Osteoblast (primary cell): ENCODE data around the gene DTNB. TPM values are rescaled to one million over a fixed set of nuclear protein-coding genes. Genes with fewer than 3 reads are reported as not detected.

ENCODE experiments used
- DNase-seq: peaks from one replicate; pipeline ENCODE4 v3.0.0; 2011; ENCODE audit warnings: low spot score, mixed read lengths; ENCODE audit not compliant: insufficient read length; ENCODE audit errors: missing footprints
- H2AFZ ChIP-seq: 2 replicates; pipeline ENCODE4 v1.6.0; 2011; ENCODE audit warnings: mild to moderate bottlenecking, low read length
- H3K27ac ChIP-seq: 2 replicates; pipeline ENCODE4 v1.5.1; 2011; ENCODE audit warnings: mild to moderate bottlenecking, low read depth, low read length, moderate library complexity
- H3K27me3 ChIP-seq: 2 replicates; pipeline ENCODE4 v1.6.0; 2012; ENCODE audit warnings: mild to moderate bottlenecking, control low read depth, inconsistent platforms, low read length, moderate library complexity; ENCODE audit not compliant: insufficient read depth
- H3K36me3 ChIP-seq: 2 replicates; pipeline ENCODE4 v1.5.1; 2011; ENCODE audit warnings: mild to moderate bottlenecking, low read length, control low read depth, moderate library complexity; ENCODE audit not compliant: insufficient read depth
- H3K4me1 ChIP-seq: 2 replicates; pipeline ENCODE4 v1.5.1; 2011; ENCODE audit warnings: mild to moderate bottlenecking, low read length, control low read depth, moderate library complexity; ENCODE audit not compliant: insufficient read depth
- H3K4me2 ChIP-seq: 2 replicates; pipeline ENCODE4 v1.6.0; 2011; ENCODE audit warnings: mild to moderate bottlenecking, low read length; ENCODE audit not compliant: insufficient read depth
- H3K4me3 ChIP-seq: fragments of 200-600 bp; sonication (generic); 3 replicates; pipeline ENCODE4 v1.5.1; 2012; ENCODE audit warnings: mild to moderate bottlenecking, low read length, inconsistent platforms; ENCODE audit not compliant: insufficient read depth
- H3K79me2 ChIP-seq: 2 replicates; pipeline ENCODE4 v1.6.0; 2012; ENCODE audit warnings: mild to moderate bottlenecking, low read length, control low read depth, inconsistent platforms; ENCODE audit not compliant: insufficient read depth
- H3K9me3 ChIP-seq: 2 replicates; pipeline ENCODE4 v1.5.1; 2011; ENCODE audit warnings: low read depth, low read length, control low read depth
- H4K20me1 ChIP-seq: 2 replicates; pipeline ENCODE4 v1.6.0; 2012; ENCODE audit warnings: mild to moderate bottlenecking, low read length, control low read depth; ENCODE audit not compliant: insufficient read depth
- CTCF ChIP-seq: IDR thresholded peaks from 2 replicates; pipeline ENCODE4 v1.5.1; 2011; ENCODE audit warnings: mild to moderate bottlenecking, low read depth, low read length, moderate library complexity; ENCODE audit errors: extremely low read depth
- total RNA-seq: library from RNA; depleted of rRNA; stranded (reverse); fragments of >200 nt; gene quantifications from 2 replicates; pipeline ENCODE4 v1.2.3, GENCODE V29; 2012

Gene DTNB
- total RNA-seq, 1 donor: 9.8 TPM

DNA sequence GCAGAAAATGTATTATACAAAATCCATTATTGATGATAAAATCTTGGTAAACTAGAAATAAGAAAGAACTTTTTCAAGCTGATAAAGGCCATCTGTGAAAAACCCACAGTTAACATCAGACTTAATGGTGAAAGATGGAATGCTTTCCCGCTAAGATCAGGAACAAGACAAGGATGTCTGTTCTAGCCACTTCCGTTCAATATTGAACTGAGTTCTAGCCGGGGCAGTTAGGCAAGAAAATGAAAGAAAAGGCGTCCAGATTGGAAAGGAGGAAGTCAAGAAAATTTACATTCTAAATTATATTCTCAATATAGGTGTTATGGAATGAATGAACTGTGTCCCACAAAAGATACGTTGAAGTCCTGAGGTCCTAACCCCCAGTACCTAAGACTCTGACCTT is 39.1 kb upstream of the DTNB start:
- Histone ChIP-seq H3K9me3 (no peaks in the 10 kb centered on the region), H3K4me2 (no peak overlapping the region), H4K20me1 (no peaks in the 10 kb centered on the region), H3K4me1 (no peaks in the 10 kb centered on the region), H3K36me3 (no peaks in the 10 kb centered on the region), H3K4me3 (no peak overlapping the region), H3K79me2 (no peaks in the 10 kb centered on the region), H3K27me3 (peaks cover 3% of the 10 kb centered on the region), H2AFZ (no peak overlapping the region), H3K27ac (no peak overlapping the region)
- no peak for DNase-seq
- no peak for TF ChIP-seq CTCF

- Histone ChIP-seq H3K79me2 (no peaks in the 10 kb centered on the region), H4K20me1 (no peaks in the 10 kb centered on the region), H3K27me3 (peaks cover 3% of the 10 kb centered on the region), H3K4me2 (peak overlapping the region; percentile 55), H3K4me1 (no peaks in the 10 kb centered on the region), H3K27ac (no peak overlapping the region), H3K36me3 (no peaks in the 10 kb centered on the region), H3K4me3 (peak overlapping the region; percentile 49), H2AFZ (peak overlapping the region; percentile 59), H3K9me3 (no peaks in the 10 kb centered on the region)
- DNase-seq: peak; percentile 69
- TF ChIP-seq CTCF: no peak
Observed at GRCh38 chr2:25711675-25712354, 38.4 kb upstream of the DTNB start.

GRCh38 chr2:25710750-25711149 is 37.4 kb upstream of the DTNB start:
- no peaks in the 10 kb centered on the region for H3K9me3 ChIP-seq
- no peaks in the 10 kb centered on the region for H3K4me1 ChIP-seq
- no peak for TF ChIP-seq CTCF
- H3K4me2 ChIP-seq: no peak overlapping the region
- no peak overlapping the region for H3K27ac ChIP-seq
- no peak for DNase-seq
- no peaks in the 10 kb centered on the region for H4K20me1 ChIP-seq
- H3K27me3 ChIP-seq: peaks cover 3% of the 10 kb centered on the region
- no peak overlapping the region for H2AFZ ChIP-seq
- no peak overlapping the region for H3K4me3 ChIP-seq
- H3K36me3 ChIP-seq: no peaks in the 10 kb centered on the region
- H3K79me2 ChIP-seq: no peaks in the 10 kb centered on the region

DNA sequence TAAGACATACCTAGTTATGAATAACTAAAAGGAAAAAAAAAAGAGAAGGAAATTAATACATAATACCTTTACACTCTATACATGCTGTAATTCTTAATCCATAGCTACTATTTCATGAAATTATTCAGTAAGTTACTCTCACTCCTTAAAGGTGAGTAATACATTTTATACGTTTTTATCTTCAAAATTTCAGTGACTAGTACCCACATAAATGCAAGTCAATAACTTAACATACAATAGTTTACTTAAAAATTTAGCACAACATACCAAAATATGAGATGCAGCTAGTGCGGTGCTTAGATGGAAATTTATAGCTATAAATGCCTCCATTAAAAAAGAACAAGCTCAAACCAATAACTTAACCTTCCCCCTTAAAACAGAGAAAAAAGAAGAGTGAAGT is 36.0 kb upstream of the DTNB start:
- no peaks in the 10 kb centered on the region for H3K9me3 ChIP-seq
- H2AFZ ChIP-seq: no peak overlapping the region
- no peaks in the 10 kb centered on the region for H3K79me2 ChIP-seq
- no peak for DNase-seq
- H4K20me1 ChIP-seq: no peaks in the 10 kb centered on the region
- no peak overlapping the region for H3K4me3 ChIP-seq
- H3K27ac ChIP-seq: no peak overlapping the region
- no peak for TF ChIP-seq CTCF
- peaks cover 3% of the 10 kb centered on the region for H3K27me3 ChIP-seq
- H3K4me1 ChIP-seq: no peaks in the 10 kb centered on the region
- no peaks in the 10 kb centered on the region for H3K36me3 ChIP-seq
- H3K4me2 ChIP-seq: no peak overlapping the region
